GM18873 (cell line): ENCODE data around the gene RFNG.

Experiments used
- ATAC-seq: cut with Tn5 transposase; IDR thresholded peaks from one replicate; pipeline ENCODE4 v1.9.1; 2021; ENCODE audit warnings: mild to moderate bottlenecking, moderate library complexity, moderate number of reproducible peaks; ENCODE audit not compliant: unreplicated experiment, low FRiP score

The RFNG gene

DNA sequence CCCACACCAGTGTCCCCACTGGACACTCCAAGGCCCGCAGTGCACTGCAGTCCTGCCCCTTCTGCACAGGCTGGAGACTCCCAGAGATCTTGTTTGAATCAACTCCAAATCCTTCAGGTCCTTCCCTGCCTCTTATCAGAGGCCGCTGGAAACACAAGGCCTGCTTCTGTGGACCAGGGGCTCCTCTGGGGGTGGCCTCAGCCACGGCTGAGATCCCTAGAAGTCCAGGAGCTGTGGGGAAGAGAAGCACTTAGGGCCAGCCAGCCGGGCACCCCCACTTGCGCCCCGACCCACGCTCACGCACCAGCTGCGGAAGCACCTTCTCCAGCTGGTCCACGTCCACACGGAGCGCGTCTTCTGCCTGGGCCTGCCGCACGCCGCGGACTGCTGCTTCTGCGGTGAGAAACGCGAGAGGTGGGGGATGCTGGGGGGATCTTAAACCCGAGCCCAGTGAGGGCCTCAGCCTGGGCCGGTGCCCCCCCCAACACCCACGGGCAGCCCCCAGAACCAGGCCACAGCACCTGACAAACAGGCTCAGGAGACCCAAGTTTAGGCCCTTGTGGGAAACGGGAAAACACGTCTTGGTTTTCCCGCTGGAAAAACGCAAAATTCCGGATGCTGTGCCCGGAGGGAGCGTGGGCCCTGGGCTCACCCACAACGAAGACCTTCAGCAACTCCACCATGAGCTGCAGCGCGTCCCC, 32.5 kb downstream of the RFNG start:
- no peak for ATAC-seq

DNA sequence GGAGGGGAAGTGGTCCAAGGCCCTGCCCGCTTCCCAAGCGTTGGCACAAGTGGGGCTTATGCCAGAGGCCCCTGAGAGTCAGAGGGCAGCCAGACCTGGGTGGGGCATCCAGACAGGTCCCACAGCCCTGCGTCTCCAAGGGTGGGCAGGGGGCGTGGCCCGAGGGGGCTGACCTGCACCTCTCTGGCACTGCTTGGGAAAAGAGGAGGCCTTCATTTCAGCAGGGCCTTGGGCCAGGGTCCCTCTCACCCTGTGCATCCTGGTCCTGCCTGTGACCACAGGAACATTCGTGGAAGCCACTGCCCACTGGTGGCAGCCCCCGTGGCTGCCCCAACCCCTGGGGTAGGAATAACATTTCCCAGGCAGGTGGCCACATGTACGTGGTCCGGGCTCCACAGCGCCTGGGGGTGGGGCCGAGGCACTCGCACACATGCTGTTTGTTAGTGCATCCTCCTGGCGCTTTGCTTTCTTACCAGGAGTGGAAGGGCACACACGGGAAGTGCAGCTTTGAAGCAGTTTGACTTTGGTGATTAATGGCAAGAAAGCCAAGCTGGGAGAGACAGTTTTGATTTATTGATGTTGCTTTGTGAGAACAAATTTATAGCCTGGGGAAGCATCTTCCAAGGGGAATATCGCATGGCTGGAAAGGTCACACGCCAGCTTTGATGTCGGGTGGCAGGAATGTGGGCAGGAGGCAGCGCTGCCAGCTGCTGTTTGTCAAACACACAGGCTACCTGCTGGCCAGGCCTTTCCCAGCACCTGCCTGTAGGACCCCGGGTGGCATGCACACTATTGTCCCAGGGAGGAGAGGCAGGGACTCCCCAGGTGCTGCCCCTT, 33.2 kb downstream of the RFNG start:
- no peak for ATAC-seq

DNA sequence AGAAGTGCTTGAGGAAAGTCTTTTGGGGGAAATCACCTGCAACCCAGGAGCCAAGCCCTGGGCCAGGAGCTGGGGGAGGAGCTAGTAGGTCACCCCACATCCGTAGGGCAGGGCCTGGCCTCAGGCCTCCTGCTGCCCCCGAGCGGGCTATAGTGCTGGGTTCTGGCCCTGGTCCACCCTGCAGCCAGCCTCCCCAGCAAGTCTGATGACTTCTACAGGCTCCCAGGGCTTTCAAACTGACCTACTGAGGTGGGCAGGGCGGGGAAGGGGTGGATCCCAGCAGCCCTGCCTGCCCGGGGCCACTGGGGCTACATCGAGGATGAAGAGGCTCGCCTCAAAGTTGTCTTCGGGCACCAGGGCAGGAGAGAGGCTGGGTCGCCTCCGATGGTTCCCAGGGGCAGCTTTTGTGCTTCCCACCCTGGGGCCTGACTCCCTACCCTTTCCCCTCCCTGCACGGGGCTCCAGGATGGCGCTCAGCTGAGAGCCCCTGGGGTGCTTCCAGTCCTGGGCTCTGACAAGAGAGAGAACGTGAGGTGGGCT, 33.9 kb downstream of the RFNG start:
- ATAC-seq = no peak

DNA sequence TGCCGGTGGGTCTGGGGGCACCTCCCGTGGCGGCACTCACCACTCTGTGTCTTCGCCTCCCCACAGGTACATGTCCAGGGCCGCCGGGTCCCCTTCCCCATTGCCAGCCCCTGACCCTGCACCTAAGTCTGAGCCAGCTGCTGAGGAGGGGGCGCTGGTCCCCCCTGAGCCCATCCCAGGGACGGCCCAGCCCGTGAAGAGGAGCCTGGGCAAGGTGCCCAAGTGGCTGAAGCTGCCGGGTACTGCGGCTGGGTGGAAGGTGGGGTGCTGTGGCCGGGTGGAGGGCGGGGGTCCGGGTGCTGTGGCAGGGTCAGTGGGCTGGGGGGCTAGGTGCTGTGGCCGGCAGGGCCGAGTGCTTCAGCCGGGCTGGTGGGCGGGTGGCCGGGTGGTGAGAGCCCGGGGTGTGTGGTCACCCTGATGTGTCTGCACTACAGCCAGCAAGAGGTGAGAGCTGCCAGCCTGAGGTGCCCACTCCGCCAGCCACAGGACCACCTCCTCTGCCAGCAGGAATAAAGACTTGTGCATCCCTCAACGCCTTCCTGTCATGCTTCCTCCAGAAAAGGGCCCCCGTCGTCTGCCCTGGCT, 34.6 kb downstream of the RFNG start:
- ATAC-seq = no peak

DNA sequence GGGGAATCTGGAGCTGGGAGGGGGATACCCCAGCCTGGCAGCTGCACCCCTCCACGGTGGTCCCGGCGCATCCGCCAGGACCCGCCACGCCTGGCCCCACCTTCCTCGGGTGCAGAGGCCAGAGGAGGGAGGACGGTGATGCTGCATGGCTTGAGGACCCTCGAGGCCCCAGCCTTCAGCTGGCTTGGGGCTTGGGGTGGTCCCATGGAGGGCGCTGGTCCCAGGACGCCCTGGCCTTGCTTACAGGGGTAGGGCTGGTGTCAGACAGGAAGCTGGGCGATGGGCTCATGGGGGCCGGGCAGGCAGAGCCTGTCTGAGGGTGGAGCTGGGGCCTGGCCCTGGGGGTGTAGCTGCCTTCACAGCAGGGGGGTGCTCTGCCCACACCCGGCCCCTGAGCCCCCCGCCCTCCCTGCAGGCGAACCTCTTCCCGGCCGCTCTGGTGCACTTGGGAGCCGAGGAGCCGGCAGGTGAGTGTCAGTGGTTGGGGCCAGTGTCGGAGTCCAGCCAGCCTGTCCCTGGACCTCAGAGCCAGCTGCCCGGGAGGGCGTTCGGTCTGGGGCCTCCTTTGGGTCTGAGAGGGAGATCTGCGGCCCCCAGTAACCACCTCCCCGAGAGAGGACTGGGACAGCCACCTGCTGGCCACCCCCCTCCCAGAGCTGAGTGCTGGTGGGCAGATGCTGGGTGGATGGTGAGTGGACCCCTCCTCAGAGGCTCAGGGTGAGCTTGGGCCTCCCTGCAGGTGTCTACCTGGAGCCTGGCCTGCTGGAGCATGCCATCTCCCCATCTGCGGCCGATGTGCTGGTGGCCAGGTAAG, 35.3 kb downstream of the RFNG start:
- no peak for ATAC-seq

DNA sequence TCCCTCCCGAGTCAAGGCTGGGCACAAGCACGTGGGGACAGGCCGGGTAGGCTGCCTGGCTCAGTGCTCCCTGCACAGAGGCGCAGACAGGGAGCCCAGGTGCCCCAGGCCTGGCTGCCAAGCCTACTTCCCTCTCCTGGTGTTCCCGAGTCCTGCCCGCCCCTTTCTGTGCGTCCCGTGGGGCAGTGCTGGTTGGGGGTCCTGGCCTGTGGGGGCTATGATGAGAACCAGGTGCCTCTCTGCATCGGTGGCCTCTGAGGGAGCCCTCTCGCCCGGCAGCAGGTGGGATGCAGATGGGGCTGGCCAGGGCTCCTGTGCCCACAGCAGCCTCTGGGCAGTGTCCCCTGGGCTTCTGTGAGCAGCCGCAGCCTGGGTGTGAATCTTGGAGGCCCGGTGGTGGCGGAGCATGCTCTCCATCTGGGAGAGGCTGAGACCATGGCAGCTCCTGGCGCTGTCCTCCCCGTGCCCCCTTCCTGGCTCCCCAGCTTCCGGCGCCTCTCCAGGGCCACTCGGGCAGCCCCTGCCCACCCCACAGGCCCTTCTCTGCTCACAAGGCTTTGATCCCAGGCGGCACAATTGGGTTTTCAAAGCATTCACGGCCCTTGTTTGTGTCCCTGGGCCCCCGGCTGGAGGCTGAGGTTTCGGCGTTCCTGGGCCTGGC, 36.2 kb downstream of the RFNG start:
- ATAC-seq = no peak

DNA sequence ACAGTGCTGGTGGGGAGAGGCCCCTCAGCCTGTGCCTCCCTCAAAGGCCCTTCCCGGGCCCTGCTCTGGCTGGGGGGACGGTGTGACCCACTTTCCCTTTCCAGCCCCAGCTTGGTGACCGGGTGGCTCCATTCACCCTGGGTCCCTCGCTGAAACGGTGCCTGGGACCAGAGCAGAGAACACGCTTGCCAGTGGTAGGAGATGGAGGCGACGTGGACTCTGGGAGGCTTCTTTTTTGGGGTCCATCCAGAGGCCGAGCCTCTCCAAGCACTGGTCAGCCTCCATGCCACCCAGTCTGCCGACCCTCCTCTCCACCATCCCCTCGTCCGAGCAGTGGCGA, 36.7 kb downstream of the RFNG start:
- no peak for ATAC-seq

DNA sequence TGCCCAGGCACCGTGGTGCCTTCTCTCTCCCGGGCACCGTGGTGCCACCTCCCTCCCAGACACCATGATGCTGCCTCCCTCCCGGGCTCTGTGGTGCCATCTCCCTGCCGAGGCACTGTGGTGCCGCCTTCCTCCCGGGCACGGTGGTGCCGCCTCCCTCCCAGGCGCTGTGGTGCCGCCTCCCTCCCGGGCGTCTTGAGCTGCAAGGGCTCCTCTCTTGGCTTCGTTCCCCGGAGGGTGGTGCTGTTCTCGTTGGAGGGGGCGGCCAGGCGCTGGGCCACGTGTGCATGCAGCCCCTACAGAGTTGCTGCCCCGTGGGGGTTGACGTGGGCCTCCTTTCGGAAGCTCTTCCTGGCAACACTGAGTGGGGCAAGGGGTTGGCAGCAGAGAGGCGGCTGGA, 37.2 kb downstream of the RFNG start:
- no peak for ATAC-seq

DNA sequence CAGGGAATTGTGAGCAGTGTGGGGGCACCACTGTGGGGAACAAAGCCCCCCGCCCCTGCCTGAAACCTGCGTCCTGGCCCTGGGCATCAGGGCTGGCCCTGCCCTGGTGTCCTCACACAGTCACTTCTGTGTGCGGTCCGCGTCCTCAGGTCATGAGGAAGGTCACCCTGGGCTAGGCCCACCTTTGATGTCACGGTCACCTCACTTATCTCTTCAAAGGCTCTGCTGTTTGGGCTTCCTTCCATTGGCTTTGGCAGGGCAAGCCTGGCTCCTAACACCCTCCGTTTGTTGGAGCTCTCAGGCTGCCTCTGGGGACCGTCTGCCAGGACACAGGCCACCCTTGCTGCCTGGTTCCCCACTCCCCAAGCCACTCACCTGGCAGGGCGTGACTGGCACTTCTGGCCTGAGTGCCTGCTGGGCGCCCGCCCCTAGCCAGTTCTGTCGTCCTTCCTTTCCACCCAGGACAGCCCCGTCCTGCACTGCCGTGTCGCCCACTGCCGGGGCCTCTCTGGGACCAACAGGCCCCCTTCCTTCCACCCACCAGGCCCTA, 37.8 kb downstream of the RFNG start:
- ATAC-seq = no peak

DNA sequence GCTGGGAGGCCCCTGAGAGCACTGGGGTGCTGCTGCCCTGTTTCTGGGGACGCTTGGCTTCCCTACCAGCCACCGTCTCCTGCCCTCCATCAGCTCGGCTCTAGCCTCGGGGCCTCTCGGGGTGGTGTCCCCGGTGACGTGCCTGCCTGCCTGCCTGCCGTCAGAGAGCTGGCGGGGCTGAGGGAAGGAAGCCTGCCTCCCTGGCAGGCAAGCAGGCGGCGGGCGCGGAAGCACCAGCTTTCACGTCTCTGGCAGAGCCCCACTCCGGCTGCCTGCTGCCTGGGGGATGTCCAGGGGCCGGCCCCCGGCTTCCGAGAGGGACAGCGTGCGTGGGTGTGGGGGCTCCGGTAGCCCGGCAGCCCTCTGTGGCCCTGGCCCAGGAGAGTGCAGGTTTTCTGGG, 38.3 kb downstream of the RFNG start:
- ATAC-seq = no peak

DNA sequence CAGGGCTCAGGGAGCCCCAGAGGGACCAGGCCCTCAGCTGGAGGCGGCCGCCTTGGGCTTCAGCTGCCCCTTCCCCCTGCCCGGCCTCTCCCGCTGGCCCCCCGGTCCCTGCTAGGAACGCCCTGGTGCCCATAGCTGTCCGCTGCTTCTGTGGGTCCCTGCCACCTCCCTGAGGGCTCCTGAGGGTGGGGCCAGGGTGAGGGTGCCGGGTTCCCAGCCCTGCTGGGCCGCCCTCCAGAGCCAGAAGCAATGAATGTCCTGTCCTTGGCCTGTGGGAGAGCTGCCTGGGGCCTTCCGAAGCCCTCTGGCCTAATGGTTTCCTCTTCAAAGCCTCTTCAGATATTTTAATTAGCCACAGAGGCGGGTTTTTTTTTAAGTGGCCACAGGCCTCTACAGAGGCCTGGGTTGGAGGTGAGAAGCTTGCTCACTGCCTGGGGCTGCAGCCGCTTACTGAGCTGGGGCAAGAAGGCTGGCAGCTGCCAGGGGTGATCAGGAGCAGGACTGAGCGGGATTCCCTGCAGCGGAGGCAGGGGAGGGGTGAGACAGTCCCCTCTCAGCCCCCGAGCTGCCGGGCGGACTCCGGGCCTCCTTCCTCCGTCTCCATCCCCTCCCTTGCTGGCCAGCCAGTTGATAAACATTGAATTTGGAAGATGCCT, 38.8 kb downstream of the RFNG start:
- no peak for ATAC-seq

DNA sequence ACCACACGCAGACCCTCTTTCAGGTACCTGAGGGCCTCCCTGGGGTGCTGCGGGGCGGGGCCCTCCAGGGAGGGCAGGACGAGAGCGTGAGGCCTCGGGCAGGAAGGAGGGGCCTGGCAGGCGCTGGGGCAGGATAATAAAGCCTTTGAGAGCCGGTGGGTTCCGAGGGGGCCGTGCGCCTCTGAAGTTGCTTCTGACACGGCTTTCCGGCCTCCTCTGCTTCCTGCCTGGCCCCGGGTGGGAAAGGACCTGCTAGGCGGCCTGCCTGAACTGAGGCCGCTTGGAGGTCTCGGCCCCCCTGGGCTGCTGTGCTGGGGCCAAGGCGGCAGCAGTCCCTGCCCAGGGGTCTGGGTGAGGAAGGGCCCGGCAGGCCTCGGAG, 39.4 kb downstream of the RFNG start:
- ATAC-seq = no peak

DNA sequence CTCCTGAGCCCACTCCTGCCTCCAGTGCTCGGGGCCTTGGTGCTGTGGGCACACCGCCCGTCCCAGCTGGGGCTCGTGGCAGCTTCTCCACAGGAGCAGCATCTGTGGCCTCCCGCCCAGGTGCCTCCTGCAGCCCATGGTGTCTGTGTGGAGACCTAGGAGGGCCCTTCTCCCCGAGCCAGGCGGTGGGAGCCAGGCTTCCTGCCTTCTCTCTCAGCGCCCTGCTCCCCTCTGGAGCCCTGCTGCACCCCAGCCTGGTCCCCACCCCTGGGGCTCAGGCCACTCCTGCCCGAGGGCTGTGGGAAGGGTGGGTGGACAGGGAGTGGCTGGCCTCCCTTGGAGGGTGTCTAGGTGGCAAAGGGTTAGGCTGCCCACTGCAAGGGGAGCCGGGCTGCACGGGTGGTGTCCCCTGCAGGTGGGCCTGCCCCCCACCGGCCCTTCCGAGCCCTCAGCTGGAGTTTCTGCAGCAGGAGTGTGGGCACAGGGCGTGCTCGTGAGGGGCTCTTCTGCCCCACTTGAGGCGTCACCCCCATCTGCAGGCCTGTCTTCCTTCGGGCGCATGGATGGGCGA, 39.9 kb downstream of the RFNG start:
- no peak for ATAC-seq

DNA sequence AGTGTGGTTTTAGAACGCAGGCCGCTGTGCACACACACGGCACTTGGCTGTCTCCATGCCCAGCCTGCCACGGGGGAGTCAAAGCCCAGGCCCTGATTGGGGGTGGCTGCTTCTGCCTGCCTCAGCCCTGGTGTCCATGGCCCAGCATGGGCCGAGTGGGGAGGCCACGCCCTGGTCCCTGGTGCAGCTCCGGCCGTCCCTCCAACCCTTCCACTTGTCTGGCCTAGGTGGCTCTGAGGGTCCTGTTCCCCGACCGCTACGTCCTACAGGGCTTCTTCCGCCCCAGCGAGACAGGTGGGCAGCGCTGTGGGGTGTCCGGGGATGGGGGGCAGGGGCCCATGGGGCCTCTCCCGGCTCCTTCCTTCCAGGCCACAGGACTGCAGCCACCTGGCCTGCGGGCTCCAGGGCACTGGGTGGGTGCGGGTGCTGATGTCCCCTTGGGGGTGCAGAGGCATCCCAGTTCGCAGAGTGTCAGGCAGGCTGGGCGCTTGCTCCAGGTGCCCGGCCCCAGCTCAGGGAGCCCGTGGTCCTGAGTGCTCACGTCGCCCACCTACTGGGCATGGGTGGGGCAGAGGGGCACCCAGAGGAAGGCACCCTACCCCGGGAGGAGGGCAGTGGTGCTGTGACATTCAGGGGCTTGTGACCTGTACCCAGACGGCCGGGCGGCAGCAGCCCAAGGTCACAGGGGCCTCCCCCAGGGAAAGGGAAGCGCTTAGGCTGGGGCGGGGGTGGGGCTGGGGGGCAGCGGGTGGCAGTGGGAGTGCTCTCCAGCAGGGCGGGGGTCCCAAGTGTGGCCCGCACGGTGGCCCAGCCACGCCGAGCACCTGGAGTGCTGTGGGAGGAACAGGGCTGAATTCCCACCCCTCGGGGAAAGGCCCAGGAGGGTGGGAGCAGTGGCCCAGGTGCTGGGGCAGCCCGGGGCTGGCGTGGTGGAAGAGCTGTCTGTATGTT, 40.8 kb downstream of the RFNG start:
- no peak for ATAC-seq

DNA sequence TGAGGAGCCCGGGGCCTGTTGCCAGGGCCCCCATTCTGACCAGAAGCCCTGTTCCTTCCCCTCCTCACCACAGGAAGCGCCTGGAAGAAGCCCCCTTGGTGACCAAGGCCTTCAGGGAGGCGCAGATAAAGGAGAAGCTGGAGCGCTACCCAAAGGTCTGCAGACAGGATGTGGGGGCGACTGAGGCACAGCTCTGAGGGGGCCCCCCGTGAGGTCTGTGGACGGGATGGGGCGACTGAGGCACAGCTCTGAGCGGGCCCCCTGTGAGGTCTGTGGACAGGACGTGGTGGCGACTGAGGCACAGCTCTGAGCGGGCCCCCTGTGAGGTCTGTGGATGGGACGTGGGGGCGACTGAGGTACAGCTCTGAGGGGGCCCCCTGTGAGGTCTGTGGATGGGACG, 42.2 kb downstream of the RFNG start:
- no peak for ATAC-seq

DNA sequence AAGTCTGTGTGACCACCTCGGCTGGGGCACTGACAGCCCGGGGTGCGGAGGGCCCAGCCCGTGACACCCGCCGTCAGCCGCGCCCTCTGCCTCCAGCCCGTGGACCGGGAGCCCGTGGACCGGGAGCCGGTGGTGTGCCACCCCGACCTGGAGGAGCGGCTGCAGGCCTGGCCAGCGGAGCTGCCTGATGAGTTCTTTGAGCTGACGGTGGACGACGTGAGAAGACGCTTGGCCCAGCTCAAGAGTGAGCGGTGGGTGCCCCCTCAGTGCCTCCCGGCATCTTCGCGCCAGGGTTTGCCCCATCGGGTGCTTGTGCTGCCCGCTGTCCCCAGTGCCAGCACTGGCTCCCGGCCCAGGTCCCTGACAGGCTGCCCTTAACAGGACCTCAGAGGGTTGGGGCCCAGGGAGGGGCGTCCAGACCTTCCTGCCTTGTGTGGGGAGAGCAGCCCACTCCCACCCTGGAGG, 42.6 kb downstream of the RFNG start:
- ATAC-seq = no peak

DNA sequence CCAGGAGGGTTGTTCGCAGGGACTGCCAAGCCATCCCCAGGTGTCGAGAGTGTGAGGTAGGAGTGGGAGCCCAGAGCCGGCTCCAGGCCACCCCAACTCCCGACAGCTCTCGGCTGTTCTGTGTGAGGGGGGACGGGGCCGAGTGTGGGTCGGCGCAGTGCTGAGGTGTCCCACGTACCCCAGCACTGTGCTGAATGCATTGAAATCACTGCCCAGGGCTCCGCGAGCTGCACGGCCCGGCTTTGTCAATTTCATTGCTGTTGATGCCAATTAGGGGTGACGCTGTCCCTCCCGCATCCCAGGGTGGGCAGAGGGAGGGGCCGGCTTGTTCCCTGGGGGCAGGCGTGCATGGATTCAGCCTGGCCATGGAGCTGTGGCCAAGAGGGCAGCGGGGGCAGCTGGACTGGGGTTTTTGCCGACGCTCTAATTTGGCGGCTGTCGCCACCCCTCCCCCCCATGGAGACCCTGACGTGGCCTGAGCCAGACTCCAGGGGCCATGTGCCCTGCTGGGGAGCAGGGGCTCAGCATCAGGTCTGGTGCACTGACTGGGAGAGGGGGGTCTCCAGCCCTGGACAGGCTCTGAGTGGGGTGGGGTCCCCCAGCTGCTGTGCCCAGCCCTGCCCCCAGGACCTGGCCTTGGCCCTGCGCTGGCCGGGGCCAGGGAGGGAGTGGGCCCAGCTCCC, 43.2 kb downstream of the RFNG start:
- ATAC-seq = no peak
